Measurements from ENCODE around the gene ERGIC3. TPM values are rescaled to one million over a fixed set of nuclear protein-coding genes. Genes with fewer than 3 reads are reported as not detected.

Gene ERGIC3
- total RNA-seq, 1 experiment from 2014 or later, result 392 TPM

GRCh38 chr20:35582741-35583404 lies 41.0 kb downstream of the ERGIC3 start:
- no TSS peak for BruUV-seq (replicated peaks)
- TF ChIP-seq CTCF (IDR thresholded peaks at IDR 0.05; ENCODE audit: unreplicated experiment), result no peak
- DNase-seq, result no peak
- no peaks in the 10 kb centered on the region for H3K4me1 Mint-ChIP-seq (ENCODE audit: low read depth, unreplicated experiment)
- H3K27me3 Mint-ChIP-seq (ENCODE audit: unreplicated experiment), result no peaks in the 10 kb centered on the region
- H3K27ac Mint-ChIP-seq (ENCODE audit: unreplicated experiment), result no peak overlapping the region
- intact Hi-C loops (cut with micrococcal nuclease; ENCODE audit: unreplicated experiment), result no loop called here
- no peaks in the 10 kb centered on the region for H3K9me3 Mint-ChIP-seq (ENCODE audit: low read depth, unreplicated experiment)
- no peak overlapping the region for H3K4me3 Mint-ChIP-seq (ENCODE audit: low read depth, unreplicated experiment)
- CTCF ChIA-PET, result interaction anchor here (1.2 kb wide), 1 partner anchor 12 kb away, joined by 3 read pairs; no protein-coding TSS in a partner anchor
- peaks cover 13% of the 10 kb centered on the region for H3K36me3 Mint-ChIP-seq (ENCODE audit: insufficient read depth, unreplicated experiment)

- Mint-ChIP-seq H3K36me3 (ENCODE audit: insufficient read depth, unreplicated experiment) (peaks cover 13% of the 10 kb centered on the region), H3K4me1 (ENCODE audit: low read depth, unreplicated experiment) (no peaks in the 10 kb centered on the region), H3K9me3 (ENCODE audit: low read depth, unreplicated experiment) (no peaks in the 10 kb centered on the region), H3K27me3 (ENCODE audit: unreplicated experiment) (no peaks in the 10 kb centered on the region), H3K27ac (ENCODE audit: unreplicated experiment) (no peak overlapping the region), H3K4me3 (ENCODE audit: low read depth, unreplicated experiment) (no peak overlapping the region)
- no peak for DNase-seq
- intact Hi-C loops (cut with micrococcal nuclease; ENCODE audit: unreplicated experiment), result no loop called here
- no peak for TF ChIP-seq CTCF (IDR thresholded peaks at IDR 0.05; ENCODE audit: unreplicated experiment)
- CTCF ChIA-PET, result interaction anchor here (0.6 to 1.2 kb wide), 3 partner anchors 11 to 35 kb away, joined by 3 to 4 read pairs (median 3); no protein-coding TSS in a partner anchor
- BruUV-seq (replicated peaks), result no TSS peak
Observed at GRCh38 chr20:35583636-35584560, 42.0 kb downstream of the ERGIC3 start.

- no peak overlapping the region for H3K4me3 Mint-ChIP-seq (ENCODE audit: low read depth, unreplicated experiment)
- H3K4me1 Mint-ChIP-seq (ENCODE audit: low read depth, unreplicated experiment), result no peaks in the 10 kb centered on the region
- BruUV-seq (replicated peaks), result no TSS peak
- CTCF ChIA-PET, result interaction anchor here (0.6 kb wide), 1 partner anchor 18 kb away, joined by 4 read pairs; no protein-coding TSS in a partner anchor
- H3K36me3 Mint-ChIP-seq (ENCODE audit: insufficient read depth, unreplicated experiment), result peaks cover 14% of the 10 kb centered on the region
- H3K9me3 Mint-ChIP-seq (ENCODE audit: low read depth, unreplicated experiment), result no peaks in the 10 kb centered on the region
- intact Hi-C loops (cut with micrococcal nuclease; ENCODE audit: unreplicated experiment), result no loop called here
- no peak for TF ChIP-seq CTCF (IDR thresholded peaks at IDR 0.05; ENCODE audit: unreplicated experiment)
- H3K27ac Mint-ChIP-seq (ENCODE audit: unreplicated experiment), result no peak overlapping the region
- no peak for DNase-seq
- no peaks in the 10 kb centered on the region for H3K27me3 Mint-ChIP-seq (ENCODE audit: unreplicated experiment)
Observed at GRCh38 chr20:35586751-35587425, 45.0 kb downstream of the ERGIC3 start.

- no TSS peak for BruUV-seq (replicated peaks)
- TF ChIP-seq CTCF (IDR thresholded peaks at IDR 0.05; ENCODE audit: unreplicated experiment), result no peak
- no peak for DNase-seq
- Mint-ChIP-seq H3K27ac (ENCODE audit: unreplicated experiment) (no peak overlapping the region), H3K36me3 (ENCODE audit: insufficient read depth, unreplicated experiment) (peaks cover 19% of the 10 kb centered on the region), H3K27me3 (ENCODE audit: unreplicated experiment) (no peaks in the 10 kb centered on the region), H3K4me1 (ENCODE audit: low read depth, unreplicated experiment) (no peaks in the 10 kb centered on the region), H3K9me3 (ENCODE audit: low read depth, unreplicated experiment) (no peaks in the 10 kb centered on the region), H3K4me3 (ENCODE audit: low read depth, unreplicated experiment) (no peak overlapping the region)
- intact Hi-C loops (cut with micrococcal nuclease; ENCODE audit: unreplicated experiment), result no loop called here
- CTCF ChIA-PET, result interaction anchor here (0.6 kb wide), 1 partner anchor 17 kb away, joined by 4 read pairs; no protein-coding TSS in a partner anchor
Observed at GRCh38 chr20:35587436-35587835, 45.6 kb downstream of the ERGIC3 start.

Data from Calu3 (cell line).